IPS-NIHi7 (cell line): ENCODE data around the gene IER3.

Experiments used
- DNase-seq: peaks from one replicate; pipeline ENCODE4 v3.0.0; 2012; ENCODE audit warnings: mixed read lengths; ENCODE audit errors: extremely low spot score

Gene IER3

GRCh38 chr6:30747902-30748769 is 3.8 kb upstream of the IER3 start:
- no peak for DNase-seq

- DNase-seq, result no peak
Measured at GRCh38 chr6:30747300-30747687, 2.9 kb upstream of the IER3 start.

GRCh38 chr6:30743099-30744053 is 971 bp downstream of the IER3 start:
- DNase-seq, result no peak

GRCh38 chr6:30742316-30743098 is 1.8 kb downstream of the IER3 start, which contains the start of gene FLOT1:
Gene FLOT1, minus strand, starts transcription at chr6:30742687. Its CDS starts 498 bp downstream, at chr6:30742189.
- peak; percentile 90 for DNase-seq

- no peak for DNase-seq
Measured at GRCh38 chr6:30741789-30742315, 2.5 kb downstream of the IER3 start.

- DNase-seq, result no peak
Measured at GRCh38 chr6:30741063-30741779, 3.1 kb downstream of the IER3 start.

GRCh38 chr6:30740540-30740870 is 3.8 kb downstream of the IER3 start:
- no peak for DNase-seq

- DNase-seq, result no peak
Measured at GRCh38 chr6:30738532-30738931, 5.8 kb downstream of the IER3 start.

- no peak for DNase-seq
Measured at GRCh38 chr6:30735668-30736314, 8.6 kb downstream of the IER3 start.

- no peak for DNase-seq
Measured at GRCh38 chr6:30732237-30732943, 12.0 kb downstream of the IER3 start.

GRCh38 chr6:30730601-30731435 is 13.5 kb downstream of the IER3 start:
- DNase-seq, result peak; percentile 76

- DNase-seq, result no peak
Measured at GRCh38 chr6:30727920-30728553, 16.3 kb downstream of the IER3 start.

- DNase-seq, result no peak
Measured at GRCh38 chr6:30726506-30727413, 17.6 kb downstream of the IER3 start.

GRCh38 chr6:30725713-30726505 is 18.4 kb downstream of the IER3 start:
- DNase-seq, result no peak

- DNase-seq, result no peak
Measured at GRCh38 chr6:30724906-30725667, 19.3 kb downstream of the IER3 start.
